ENCODE data around the gene TRIM7. TPM values are rescaled to one million over a fixed set of nuclear protein-coding genes. Genes with fewer than 3 reads are reported as not detected.
A peak's percentile ranks its signal among the peaks of the same experiment; 100 is the strongest.

Gene TRIM7
- total and polyA plus RNA-seq, 9 of the 15 experiments (the other 6 are each of a cell fraction or from before 2014, with no cell fraction given), result 2.6 to 14.9 (median 8.9) TPM

DNA sequence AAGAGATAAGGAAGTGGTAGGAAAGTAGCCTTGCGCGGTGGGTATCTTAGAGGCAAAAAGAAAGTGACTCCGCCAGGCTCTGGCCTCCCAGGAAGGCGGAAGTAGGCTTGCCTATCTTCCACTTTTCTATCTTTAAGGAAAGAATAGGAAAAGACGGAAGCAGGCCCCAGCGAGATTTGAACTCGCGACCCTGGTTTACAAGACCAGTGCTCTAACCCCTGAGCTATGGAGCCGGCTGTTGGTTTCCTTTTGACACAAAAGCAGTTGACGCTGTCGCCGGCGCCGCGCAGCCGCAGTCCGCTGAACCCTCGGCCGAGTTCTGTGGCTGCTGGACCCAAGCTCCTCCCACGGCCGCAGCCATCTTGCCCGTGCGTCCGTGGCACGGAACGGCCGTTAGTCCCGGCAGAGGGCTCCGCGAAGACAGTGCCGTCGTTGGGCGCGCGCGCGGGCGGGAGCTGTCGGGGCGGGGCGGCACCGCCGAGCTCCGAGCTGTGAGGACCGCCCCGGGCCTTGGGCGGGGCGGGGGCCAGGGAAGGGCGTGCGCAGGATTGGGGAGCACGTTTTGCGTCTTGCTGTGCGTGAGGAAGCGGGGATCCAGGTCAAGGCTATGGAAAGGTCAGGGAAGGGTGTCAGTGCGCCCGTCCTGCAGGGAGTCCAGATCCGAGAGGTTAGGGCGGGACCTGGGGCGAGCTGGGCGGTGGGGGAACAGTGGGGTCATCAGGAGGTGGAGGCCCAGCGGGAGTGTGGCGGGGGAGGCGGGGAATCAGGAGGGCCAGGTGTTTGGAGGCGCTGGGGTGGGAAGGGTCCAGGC is 13.3 kb downstream of the TRIM7 start (continued):
- TF ChIP-seq, protein P1, sequence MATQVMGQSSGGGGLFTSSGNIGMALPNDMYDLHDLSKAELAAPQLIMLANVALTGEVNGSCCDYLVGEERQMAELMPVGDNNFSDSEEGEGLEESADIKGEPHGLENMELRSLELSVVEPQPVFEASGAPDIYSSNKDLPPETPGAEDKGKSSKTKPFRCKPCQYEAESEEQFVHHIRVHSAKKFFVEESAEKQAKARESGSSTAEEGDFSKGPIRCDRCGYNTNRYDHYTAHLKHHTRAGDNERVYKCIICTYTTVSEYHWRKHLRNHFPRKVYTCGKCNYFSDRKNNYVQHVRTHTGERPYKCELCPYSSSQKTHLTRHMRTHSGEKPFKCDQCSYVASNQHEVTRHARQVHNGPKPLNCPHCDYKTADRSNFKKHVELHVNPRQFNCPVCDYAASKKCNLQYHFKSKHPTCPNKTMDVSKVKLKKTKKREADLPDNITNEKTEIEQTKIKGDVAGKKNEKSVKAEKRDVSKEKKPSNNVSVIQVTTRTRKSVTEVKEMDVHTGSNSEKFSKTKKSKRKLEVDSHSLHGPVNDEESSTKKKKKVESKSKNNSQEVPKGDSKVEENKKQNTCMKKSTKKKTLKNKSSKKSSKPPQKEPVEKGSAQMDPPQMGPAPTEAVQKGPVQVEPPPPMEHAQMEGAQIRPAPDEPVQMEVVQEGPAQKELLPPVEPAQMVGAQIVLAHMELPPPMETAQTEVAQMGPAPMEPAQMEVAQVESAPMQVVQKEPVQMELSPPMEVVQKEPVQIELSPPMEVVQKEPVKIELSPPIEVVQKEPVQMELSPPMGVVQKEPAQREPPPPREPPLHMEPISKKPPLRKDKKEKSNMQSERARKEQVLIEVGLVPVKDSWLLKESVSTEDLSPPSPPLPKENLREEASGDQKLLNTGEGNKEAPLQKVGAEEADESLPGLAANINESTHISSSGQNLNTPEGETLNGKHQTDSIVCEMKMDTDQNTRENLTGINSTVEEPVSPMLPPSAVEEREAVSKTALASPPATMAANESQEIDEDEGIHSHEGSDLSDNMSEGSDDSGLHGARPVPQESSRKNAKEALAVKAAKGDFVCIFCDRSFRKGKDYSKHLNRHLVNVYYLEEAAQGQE (IDR thresholded peaks at IDR 0.05; ENCODE audit: borderline replicate concordance), result peak; percentile 15; the same call in 1 of the 2 replicates
- TF ChIP-seq, protein P1 (CRISPR knock-in tag; IDR thresholded peaks at IDR 0.05; ENCODE audit: low read depth), result peak; percentile 20; the same call in 1 of the 2 replicates
- TF ChIP-seq ZNF274 (IDR thresholded peaks at IDR 0.05; ENCODE audit: borderline replicate concordance, low read depth, low read length), result peak; percentile 74; the same call in 1 of the 2 replicates
- TF ChIP-seq, protein P2, sequence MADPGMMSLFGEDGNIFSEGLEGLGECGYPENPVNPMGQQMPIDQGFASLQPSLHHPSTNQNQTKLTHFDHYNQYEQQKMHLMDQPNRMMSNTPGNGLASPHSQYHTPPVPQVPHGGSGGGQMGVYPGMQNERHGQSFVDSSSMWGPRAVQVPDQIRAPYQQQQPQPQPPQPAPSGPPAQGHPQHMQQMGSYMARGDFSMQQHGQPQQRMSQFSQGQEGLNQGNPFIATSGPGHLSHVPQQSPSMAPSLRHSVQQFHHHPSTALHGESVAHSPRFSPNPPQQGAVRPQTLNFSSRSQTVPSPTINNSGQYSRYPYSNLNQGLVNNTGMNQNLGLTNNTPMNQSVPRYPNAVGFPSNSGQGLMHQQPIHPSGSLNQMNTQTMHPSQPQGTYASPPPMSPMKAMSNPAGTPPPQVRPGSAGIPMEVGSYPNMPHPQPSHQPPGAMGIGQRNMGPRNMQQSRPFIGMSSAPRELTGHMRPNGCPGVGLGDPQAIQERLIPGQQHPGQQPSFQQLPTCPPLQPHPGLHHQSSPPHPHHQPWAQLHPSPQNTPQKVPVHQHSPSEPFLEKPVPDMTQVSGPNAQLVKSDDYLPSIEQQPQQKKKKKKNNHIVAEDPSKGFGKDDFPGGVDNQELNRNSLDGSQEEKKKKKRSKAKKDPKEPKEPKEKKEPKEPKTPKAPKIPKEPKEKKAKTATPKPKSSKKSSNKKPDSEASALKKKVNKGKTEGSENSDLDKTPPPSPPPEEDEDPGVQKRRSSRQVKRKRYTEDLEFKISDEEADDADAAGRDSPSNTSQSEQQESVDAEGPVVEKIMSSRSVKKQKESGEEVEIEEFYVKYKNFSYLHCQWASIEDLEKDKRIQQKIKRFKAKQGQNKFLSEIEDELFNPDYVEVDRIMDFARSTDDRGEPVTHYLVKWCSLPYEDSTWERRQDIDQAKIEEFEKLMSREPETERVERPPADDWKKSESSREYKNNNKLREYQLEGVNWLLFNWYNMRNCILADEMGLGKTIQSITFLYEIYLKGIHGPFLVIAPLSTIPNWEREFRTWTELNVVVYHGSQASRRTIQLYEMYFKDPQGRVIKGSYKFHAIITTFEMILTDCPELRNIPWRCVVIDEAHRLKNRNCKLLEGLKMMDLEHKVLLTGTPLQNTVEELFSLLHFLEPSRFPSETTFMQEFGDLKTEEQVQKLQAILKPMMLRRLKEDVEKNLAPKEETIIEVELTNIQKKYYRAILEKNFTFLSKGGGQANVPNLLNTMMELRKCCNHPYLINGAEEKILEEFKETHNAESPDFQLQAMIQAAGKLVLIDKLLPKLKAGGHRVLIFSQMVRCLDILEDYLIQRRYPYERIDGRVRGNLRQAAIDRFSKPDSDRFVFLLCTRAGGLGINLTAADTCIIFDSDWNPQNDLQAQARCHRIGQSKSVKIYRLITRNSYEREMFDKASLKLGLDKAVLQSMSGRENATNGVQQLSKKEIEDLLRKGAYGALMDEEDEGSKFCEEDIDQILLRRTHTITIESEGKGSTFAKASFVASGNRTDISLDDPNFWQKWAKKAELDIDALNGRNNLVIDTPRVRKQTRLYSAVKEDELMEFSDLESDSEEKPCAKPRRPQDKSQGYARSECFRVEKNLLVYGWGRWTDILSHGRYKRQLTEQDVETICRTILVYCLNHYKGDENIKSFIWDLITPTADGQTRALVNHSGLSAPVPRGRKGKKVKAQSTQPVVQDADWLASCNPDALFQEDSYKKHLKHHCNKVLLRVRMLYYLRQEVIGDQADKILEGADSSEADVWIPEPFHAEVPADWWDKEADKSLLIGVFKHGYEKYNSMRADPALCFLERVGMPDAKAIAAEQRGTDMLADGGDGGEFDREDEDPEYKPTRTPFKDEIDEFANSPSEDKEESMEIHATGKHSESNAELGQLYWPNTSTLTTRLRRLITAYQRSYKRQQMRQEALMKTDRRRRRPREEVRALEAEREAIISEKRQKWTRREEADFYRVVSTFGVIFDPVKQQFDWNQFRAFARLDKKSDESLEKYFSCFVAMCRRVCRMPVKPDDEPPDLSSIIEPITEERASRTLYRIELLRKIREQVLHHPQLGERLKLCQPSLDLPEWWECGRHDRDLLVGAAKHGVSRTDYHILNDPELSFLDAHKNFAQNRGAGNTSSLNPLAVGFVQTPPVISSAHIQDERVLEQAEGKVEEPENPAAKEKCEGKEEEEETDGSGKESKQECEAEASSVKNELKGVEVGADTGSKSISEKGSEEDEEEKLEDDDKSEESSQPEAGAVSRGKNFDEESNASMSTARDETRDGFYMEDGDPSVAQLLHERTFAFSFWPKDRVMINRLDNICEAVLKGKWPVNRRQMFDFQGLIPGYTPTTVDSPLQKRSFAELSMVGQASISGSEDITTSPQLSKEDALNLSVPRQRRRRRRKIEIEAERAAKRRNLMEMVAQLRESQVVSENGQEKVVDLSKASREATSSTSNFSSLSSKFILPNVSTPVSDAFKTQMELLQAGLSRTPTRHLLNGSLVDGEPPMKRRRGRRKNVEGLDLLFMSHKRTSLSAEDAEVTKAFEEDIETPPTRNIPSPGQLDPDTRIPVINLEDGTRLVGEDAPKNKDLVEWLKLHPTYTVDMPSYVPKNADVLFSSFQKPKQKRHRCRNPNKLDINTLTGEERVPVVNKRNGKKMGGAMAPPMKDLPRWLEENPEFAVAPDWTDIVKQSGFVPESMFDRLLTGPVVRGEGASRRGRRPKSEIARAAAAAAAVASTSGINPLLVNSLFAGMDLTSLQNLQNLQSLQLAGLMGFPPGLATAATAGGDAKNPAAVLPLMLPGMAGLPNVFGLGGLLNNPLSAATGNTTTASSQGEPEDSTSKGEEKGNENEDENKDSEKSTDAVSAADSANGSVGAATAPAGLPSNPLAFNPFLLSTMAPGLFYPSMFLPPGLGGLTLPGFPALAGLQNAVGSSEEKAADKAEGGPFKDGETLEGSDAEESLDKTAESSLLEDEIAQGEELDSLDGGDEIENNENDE (IDR thresholded peaks at IDR 0.05; ENCODE audit: low read depth, low read length), result no peak
- TF ChIP-seq POLR2AphosphoS2 (IDR thresholded peaks at IDR 0.05; ENCODE audit: low read length), result no peak
- TF ChIP-seq CBX3 (IDR thresholded peaks at IDR 0.05; ENCODE audit: borderline replicate concordance in 1 of 2, low read length in 2 of 2), result peak in 1 of 2 experiments; percentile 15; a peak in 1 of 3 replicates
